ENCODE measurements around the gene LMF2.

GRCh38 chr22:50476868-50477267 is 30.6 kb downstream of the LMF2 start:
- no peak for TF ChIP-seq ZNF292 (tag by site-specific recombination; IDR thresholded peaks at IDR 0.05; ENCODE audit: borderline replicate concordance, low read depth)
- no peak for TF ChIP-seq ZNF302 (tag by site-specific recombination; IDR thresholded peaks at IDR 0.05; ENCODE audit: low read depth)
- TF ChIP-seq ZBTB21 (tag by site-specific recombination; IDR thresholded peaks at IDR 0.05), result no peak
- TF ChIP-seq REST (tag by site-specific recombination; IDR thresholded peaks at IDR 0.05), result no peak
- no peak for TF ChIP-seq PRDM6 (tag by site-specific recombination; IDR thresholded peaks at IDR 0.05)
- peak; percentile 46 for TF ChIP-seq ZBTB17 (tag by site-specific recombination; IDR thresholded peaks at IDR 0.05)
- no peak for TF ChIP-seq CTCF (tag by site-specific recombination; IDR thresholded peaks at IDR 0.05)
- no peak for TF ChIP-seq YY1 (tag by site-specific recombination; IDR thresholded peaks at IDR 0.05)
- no peak for TF ChIP-seq IKZF3 (tag by site-specific recombination; IDR thresholded peaks at IDR 0.05)
- TF ChIP-seq ZNF791 (tag by site-specific recombination; IDR thresholded peaks at IDR 0.05), result no peak
- no peak for TF ChIP-seq ZNF610 (tag by site-specific recombination; IDR thresholded peaks at IDR 0.05; ENCODE audit: borderline replicate concordance)
- TF ChIP-seq ZNF514 (tag by site-specific recombination; IDR thresholded peaks at IDR 0.05), result no peak
- TF ChIP-seq ZNF138 (tag by site-specific recombination; IDR thresholded peaks at IDR 0.05; ENCODE audit: borderline replicate concordance), result no peak
